HG03135 (cell line): Measurements from ENCODE around the gene TTLL7.

ENCODE experiments used
- ATAC-seq: cut with Tn5 transposase; IDR thresholded peaks from one replicate; pipeline ENCODE4 v1.9.1; 2021; ENCODE audit warnings: mild to moderate bottlenecking, moderate library complexity; ENCODE audit not compliant: unreplicated experiment

TTLL7 gene

DNA sequence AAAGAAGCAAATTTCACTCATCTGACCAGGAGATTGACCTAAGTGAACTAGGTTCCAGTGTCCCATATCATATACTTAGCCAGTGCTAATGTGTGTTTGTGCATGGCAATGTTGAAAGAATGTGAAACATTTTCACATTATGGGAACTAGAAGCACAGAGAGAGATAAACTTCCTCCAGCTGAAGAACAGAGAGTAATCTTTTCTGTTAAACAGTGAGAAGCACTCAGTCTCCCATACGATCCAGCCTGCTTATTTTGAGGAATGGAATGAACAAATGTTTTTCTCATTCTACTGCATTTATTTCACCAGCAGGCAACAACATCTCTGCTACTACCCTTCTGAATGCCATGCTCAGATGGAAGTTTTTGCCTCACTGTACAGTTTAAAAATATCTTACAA, 170.5 kb downstream of the TTLL7 start:
- no peak for ATAC-seq

DNA sequence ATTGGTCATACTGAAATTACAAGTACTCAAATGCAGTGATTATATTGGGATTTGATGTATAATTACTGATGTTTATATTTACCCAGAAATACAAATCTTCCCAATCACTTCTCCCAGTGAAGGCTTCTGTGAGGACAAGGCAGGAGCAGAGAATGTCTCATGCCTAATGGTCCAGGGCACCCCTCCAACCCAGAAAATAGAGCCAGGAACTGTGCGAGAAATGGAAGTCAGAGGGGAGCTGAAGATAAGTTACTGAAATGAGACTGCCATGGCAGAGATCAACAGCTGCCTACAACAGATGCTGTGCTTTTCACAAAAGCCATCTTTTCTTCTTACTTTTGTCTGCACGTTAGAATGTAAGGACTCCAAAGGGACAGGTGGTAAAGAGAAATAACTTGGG, 171.2 kb downstream of the TTLL7 start:
- ATAC-seq: no peak

DNA sequence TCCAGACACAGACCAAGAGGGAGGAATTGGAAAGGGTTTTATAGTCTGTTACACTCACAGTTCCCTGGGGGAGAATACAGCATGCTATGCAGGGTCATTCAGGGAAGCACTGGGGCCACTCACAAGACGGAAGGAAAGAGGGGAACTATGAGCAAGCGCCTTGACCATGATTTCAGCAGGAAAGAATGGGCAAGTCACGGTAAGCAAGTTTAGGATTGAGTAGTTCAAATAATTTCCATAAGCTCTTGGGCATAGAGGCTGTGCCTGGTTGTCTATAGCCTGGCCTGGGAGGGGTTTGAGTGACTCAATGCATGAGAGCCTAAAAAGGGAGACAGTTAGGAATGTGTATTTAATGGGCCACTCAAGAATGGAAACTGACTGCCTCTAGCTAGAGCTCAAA, 176.7 kb downstream of the TTLL7 start:
- ATAC-seq: no peak

DNA sequence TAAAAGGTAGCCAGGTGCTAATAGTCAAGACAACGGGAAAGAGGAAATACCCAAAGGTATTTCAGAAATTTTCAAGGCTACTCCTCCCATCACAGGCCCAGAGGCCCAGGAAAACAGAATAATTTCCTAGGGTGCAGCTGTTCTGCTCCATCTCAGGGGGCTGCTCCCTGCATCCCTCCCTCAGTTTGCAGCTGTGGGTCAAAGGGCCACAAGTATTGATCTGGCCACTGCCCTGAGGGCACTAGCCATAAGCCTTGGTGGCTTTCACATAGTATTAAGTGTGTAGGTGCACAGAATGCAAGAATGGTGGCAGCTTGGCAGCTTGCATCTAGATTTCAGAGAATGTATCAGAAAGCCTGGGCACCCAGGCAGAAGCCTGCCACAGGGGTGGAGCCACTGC, 179.5 kb downstream of the TTLL7 start:
- no peak for ATAC-seq

DNA sequence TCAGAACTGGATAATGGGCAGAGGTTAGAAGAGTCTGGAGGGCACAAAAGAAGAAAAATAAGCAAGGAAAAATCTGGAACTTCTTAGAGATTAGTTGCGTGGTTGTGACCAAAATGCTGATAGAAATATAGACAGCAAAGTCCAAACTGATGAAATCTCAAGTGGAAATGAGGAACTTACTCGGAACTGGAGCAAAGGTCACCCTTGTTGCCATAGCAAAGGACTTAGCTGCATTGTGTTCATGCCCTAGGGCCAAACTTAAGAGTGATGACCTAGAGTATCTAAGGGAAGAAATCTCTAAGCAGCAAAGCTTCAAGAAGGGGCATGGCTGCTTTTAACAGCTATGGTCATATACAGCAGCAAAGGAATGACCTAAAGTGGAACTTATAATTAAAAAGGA, 180.0 kb downstream of the TTLL7 start:
- ATAC-seq: no peak

DNA sequence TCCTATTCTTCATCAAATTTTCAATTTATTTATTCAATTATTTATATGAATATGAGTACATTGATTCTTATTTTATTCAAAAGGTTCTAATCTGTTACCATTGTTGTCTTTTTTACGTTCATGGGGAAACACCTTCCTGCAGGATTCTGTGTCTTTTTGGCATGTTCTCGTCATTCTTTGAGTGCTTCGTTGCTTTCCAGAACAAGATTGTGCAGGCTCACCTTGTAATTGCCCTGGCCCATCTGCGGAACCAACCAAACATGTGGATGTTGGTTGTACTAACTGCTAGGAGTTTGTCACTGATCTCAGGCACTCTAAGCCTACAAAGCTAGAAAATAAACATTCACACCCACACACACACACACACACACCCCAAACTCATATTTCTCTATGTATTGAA, 182.1 kb downstream of the TTLL7 start:
- ATAC-seq: no peak

DNA sequence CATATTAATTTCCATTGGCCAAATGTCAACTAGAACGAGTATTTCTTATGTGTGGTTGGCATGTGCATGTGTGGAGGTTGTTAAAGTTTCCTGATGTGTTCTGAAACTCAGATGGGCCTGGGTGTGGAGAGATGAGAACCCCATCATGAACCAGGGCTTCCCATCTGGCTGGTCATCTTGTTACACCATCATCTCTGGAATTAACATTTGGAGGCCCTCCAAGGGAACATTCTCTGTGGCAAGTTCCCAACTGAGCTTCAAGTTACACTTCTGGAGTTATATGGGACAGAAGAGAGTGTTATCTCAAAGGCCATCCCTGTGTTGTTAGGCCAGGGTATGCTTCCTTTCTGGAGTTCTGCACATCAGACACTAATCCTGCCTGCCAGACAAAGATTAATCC, 183.6 kb downstream of the TTLL7 start:
- no peak for ATAC-seq
